ENCODE results near the gene AJUBA.

DNA sequence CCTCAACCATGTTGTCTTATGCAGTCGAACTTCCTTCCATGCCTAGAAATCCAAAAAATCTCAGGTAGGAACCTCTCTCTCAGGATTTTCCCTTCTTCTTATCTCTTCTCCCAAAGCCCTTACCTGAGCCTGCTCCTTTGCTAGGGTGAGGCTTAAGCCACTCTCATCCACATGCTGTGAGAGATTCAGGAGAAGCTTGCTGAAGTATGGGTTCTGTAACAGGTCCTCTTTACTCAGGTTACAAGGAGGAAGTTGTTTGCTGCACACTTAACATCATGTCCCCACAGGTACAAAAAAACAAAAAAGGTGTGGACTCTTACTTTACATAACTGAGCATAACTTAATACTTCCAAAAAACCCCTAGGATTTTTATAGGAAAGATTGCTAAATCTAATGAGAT, 29.9 kb downstream of the AJUBA start:
- TF ChIP-seq EP300 (IDR thresholded peaks at IDR 0.05) (no peak), POLR2A (IDR thresholded peaks at IDR 0.05) (no peak)
